ENCODE measurements around the gene BIK.

DNA sequence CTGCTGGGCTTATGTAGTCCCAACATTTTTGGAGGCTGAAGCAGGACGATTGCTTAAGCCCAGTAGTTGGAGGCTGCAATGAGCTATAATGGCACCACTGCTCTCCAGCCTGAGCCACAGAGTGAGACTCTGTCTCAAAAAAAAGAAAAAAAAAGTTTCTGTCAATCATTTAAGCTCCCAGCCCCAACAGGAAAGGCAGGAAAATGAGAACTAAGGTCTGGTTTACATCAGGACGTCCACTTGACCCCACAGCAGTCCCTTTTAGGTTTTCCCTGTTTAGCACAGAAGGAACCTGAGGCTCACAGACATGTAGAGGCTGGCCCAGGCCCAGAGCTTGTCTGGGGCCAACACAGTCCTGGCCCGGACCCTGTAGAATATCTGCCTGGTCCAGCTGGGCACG, 12.2 kb upstream of the BIK start:
- TF ChIP-seq, protein P1, sequence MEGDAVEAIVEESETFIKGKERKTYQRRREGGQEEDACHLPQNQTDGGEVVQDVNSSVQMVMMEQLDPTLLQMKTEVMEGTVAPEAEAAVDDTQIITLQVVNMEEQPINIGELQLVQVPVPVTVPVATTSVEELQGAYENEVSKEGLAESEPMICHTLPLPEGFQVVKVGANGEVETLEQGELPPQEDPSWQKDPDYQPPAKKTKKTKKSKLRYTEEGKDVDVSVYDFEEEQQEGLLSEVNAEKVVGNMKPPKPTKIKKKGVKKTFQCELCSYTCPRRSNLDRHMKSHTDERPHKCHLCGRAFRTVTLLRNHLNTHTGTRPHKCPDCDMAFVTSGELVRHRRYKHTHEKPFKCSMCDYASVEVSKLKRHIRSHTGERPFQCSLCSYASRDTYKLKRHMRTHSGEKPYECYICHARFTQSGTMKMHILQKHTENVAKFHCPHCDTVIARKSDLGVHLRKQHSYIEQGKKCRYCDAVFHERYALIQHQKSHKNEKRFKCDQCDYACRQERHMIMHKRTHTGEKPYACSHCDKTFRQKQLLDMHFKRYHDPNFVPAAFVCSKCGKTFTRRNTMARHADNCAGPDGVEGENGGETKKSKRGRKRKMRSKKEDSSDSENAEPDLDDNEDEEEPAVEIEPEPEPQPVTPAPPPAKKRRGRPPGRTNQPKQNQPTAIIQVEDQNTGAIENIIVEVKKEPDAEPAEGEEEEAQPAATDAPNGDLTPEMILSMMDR (IDR thresholded peaks at IDR 0.05 in 8 of 11, conservative IDR thresholded peaks at IDR 0.05 in 3 of 11): no peak
- TF ChIP-seq POLR2A (IDR thresholded peaks at IDR 0.05): no peak

Measured in spleen (tissue), 7 donors.